ENCODE results near the gene LAMP2.
"Not testable (repeated sequence)": the region's sequence is repeated elsewhere in the genome, so short reads cannot be mapped to it uniquely, and the experiment has no call there.

LAMP2 gene

DNA sequence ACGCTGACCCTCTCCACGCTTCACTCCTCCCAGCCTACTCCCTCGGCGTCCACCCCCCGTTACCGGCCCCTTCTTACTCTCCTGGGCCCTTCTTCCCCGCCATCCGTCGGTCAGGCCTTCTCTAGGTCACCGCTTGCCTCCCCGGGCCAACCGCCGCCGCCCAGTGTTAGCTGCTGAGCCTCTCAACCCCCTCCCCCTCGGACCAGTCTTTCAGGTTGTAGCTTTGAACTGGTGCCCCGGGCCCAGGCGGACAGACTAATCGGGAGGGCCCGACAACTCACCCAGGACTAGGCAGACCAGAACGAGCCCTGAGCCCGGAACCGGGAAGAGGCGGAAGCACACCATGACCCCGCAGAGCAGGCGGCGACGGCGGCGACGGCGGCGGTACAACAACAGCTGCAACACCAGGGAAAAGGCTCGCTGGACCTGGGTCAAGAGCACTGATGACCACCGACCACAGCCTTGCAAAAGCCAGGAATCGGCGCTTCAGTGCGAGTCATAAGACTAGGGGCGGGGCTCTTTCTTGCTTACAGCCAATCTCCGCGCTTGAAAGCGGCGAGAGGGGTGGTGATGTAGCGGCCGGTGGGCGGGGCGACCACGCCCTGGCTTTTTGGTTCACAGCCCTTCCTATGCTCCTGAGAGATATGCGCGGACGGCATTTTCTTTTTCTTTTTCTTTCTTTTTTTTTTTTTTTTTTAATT lies at the start of gene LAMP2:
Gene LAMP2 (minus strand): TSS at position 472 of the 701 bp plus-strand sequence. CDS start 127 bp downstream, at position 345.
- peak; percentile 85 for DNase-seq

DNA sequence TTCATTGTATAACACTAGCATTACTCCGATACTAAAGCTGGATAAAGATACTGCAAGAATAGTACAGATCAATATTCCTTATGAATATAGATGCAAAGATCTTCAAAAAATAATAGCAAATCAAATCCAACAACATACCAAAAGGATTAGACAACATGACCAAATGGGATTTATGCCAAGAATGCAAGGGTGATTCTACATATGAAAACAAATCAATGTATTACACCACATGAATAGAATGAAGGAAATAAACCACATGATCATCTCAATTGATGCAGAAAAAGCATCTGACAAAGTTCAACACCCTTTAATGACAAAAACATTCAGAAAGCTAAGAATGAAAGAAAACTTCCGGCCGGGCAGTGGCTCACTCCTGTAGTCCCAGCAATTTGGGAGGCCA lies 48.8 kb upstream of the LAMP2 start:
- DNase-seq, result no peak

DNA sequence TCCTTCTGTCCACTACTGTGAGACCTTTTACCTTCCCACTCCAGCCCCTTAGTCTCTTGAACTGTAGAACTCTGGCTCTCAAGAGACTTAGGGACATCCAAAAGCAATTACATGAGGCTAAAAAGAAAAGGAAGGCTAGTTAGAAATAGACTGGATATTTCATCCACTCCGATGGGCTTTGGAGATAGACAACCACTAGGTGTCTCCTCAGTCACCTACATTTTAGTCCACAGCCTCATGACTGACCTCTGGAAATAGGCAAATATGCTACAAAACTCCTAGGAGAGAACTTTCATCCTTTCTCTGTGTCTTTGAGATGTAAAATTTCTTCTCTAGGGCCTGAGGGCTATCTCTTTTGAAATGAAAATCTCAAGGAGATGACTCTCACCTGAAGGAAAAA lies 45.1 kb upstream of the LAMP2 start:
- DNase-seq, result no peak

DNA sequence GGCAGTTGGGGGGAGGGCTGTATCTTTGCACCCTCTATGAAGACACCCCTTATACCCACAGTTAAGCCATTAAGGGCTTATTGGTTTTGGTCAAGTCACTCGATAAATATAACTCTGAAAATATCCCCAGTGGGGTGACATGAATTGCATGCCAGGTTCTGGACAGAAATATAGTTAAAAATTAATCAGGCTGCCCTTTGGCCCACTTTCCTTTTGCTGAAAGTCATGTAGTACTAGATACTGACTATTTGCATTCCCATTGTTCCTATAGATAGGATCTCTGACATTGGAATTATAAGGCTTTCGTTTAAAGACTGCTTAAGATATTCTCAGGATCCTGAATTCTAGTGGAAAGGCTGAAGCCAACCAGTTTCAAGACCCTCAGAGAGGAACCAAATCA lies 43.5 kb upstream of the LAMP2 start:
- DNase-seq, result no peak

DNA sequence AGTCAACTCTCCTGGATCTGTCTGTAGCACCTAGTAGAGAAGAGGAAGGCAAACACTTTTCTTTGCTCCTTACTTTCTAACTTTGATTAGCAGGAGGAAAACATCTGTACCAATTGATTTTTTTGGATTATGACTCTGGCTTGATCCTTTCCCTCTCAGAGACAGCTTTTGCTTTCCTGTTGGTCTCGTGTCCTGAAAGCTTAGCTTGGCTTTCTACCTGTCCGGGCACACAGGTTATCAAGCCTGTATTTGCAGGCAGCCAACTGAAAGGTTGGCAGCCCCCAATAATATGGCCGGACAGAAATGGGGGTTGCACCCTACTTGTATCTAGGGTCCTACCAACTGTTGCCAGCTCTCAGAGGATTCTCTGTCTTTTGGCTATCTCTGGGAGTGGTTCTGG lies 43.1 kb upstream of the LAMP2 start:
- DNase-seq, result no peak

DNA sequence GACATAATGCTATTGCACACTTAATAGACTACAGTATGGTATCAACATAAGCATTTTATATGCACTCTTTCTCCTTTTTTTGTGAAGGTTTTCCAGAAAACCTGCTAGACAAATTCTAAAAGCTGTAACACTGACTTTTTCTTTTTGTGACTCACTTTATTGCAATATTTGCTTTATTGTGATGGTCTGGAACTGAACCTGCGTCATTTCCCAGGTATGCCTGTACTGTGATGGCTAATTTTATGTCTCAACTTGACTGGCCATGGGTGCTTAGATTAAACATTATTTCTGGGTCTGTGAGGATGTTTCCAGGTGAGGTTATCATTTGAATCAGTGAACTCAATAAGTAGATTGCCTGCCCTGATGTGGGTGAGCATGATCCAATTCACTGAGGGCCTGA lies 35.5 kb upstream of the LAMP2 start:
- DNase-seq, result no peak

DNA sequence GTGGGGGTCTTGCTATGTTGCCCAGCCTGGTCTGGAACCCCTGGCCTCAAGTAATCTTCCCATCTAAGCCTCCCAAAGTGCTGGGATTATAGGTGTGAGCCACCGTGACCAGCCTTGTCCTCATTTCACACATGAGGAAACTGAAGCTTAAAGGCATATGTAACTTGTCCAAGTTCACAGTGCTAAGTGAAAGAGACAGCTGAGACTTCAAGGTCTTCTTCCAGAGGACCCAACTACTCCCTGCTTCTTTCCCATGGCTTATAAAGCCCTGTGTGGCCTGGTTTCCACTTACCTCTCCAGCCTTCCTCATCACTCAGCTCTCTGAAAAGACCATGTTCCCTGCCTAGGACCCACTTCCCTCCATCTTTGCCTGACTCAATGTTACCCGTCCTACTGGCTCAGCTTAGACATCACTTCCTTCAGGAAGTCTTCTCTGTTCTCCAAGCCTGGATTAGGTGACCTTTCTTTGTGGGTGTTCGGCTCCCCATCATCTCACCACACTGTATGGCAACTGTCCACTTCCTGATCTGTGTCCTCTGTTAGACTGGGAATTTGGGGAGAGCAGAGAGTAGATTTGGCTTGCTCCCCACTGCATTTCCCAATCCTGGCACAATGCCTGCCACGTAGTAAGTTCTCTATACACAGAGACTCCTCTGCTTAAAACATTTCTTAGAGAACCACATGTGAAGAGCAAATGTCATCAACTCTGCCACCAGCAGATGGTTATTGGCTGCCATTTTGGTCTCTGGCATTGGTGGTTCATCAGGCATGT lies 30.4 kb upstream of the LAMP2 start:
- DNase-seq, result no peak

DNA sequence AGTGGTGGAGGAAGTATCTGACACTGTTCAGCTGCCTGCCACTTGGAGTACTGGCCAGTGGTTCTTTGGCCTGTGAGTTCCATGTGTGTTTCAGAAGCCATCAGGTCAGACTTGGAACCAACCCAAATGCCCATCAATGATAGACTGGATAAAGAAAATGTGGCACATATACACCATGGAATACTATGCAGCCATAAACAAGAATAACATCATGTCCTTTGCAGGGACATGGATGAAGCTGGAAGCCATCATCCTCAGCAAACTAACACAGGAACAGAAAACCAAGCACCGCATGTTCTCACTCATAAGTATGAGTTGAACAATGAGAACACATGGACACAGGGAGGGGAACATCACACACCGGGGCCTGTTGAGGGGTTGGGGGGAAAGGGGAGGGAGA lies 21.0 kb upstream of the LAMP2 start:
- DNase-seq, result not testable (repeated sequence)

DNA sequence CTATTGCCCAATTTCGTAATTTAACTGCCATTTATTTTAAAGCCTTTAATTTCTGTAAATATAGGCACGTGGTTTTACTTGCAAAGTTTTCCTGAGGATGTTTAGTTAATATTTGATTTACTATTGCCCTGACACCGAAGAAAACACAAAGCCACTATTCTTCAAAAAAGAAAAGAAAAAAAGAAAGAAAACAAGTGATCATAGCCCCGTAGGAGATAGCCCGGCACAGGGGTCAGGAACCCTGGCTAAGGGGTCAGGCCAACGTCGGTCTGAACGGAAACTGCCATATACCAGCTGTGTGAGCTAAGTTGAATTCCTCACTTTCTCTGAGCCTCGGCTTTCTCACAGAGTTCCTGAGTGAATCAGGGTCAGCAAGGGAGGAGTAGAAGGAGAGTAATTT lies 17.7 kb upstream of the LAMP2 start:
- DNase-seq, result no peak

DNA sequence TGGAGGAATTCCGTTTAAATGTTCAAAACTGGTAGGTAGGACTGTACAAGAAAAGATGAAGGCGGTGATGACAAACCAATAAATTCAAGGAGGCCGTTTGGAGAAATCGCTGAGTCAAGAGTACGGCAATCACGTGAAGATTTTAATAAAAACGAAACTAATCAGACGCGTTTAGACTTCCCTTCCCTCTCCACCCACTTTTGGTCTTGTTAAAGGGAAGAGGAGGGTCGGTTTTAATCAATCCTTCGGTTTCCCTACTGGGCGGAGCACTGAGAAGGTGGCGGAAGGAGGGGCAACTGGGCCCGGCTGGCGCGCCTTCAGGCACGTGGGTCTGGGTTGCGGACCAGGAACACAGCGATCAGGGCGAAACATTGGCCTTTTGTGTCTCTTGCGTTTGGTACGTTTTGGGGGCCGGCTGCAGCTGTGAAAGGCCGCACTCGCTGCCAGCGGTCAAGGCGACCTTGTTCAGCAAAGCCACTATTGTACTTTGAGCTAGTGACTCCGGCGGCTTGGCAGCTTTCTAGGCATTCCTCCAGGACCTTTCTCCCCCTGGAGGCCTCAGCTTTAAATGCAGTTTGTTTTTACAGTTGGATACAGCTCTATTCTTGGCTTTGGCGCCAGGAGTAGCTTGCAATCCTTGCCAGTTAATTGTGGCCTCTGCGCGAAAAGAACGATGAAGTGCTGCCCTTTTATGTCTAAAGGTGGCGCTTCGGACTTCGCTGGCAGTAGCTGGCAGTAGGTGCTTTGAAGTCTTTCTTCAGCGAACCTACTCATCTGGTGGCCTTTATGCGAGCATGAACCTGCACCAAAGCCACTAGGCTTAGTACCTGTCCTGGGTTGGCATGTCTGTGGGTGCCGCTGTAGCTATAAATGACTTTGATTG lies 16.8 kb upstream of the LAMP2 start:
- peak; percentile 59 for DNase-seq

DNA sequence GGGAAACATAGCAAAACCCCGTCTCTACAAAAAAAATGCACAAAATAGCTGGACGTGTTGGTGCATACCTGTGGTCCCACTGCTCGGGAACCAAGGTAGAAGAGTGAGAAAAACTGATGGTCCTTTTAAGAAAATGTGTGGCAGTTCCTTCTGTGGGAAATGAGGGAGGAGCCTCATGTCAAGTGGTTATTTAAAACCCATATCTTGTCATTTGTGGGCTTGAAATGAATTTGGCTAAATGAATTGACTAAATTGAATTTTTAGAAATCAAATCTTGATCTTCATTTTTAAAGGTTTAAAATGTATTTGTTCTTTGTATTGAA lies 16.2 kb upstream of the LAMP2 start:
- DNase-seq, result no peak

DNA sequence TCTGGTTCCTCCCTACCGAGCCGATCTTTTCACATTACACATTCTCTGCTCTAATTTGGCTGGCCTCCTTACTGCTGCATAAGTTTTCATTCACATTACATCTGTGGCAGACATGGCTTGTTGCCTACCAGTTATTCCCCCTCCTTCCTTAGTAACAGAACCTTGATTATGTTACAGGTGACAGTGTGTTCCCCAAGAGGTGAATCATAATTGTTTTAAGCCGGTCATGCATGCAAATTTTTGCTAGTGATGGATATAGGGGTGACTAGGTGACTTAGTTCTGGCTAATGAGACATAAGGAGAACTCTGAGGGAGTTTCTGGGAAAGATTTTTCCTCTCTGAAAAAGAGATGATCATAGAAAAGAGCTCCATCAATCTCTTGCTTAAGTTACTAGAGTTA lies 8.4 kb upstream of the LAMP2 start:
- no peak for DNase-seq

DNA sequence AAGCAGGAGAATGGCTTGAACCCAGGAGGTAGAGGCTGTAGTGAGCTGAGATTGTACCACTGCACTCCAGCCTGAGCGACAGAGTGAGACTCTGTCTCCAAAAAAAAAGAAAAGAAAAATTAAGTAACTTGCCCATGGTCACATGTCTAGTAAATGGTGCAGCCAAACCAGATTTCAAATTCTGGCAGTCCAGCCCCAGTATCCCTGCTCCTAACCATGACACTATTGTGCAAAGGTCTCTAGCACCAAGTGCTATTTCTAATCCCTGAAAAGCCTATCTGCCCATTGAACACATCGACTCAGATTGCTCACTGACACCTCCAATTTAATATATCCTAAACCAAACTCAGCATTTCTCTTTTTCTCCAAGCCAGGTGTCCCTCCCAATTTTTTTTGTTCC lies 7.6 kb upstream of the LAMP2 start:
- DNase-seq, result no peak

DNA sequence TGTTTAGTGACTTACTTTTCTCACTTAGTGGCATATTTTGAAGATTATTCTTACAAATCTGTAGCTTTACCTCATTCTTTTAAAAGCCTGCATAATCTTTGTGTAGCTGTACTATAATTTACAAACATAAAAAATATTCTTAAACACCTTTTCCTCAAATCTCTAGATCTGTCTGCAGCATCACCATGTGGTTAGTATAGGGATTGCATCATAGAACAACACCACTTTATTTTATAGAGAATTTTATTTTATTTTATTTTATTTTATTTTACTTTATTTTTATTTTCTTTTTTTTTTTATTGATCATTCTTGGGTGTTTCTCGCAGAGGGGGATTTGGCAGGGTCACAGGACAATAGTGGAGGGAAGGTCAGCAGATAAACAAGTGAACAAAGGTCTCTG lies 6.4 kb upstream of the LAMP2 start:
- not testable (repeated sequence) for DNase-seq

DNA sequence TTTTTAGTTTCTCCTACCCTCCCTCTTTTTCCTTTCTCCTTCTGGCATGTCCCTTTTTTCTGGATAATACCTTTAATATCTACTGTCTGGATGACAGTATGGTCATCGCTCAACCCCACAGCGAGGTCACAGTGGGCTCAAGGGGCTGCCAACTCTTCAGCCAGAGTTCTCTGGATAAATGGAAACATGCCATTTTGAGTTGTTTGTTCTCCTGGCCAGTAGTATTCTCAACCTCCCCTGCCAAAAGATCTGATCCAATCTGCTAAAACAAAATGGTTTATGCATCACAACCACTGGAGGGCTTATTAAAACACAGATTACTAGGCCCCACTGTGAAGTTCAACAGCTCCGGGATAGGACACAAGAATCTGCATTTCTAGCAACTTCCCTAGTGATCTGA lies 5.0 kb upstream of the LAMP2 start:
- no peak for DNase-seq

DNA sequence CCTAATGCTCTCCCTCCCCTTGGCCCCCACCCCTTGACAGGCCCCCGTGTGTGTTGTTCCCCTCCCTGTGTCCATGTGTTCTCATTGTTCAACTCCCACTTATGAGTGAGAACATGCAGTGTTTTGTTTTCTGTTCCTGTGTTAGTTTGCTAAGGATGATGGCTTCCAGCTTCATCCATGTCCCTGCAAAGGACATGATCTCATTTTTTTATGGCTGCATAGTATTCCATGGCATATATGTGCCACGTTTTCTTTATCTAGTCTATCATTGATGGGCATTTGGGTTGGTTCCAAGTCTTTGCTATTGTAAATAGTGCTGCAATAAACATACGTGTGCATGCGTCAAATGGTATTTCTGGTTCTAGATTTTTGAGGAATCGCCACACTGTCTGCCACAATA lies 561 bp upstream of the LAMP2 start:
- not testable (repeated sequence) for DNase-seq

DNA sequence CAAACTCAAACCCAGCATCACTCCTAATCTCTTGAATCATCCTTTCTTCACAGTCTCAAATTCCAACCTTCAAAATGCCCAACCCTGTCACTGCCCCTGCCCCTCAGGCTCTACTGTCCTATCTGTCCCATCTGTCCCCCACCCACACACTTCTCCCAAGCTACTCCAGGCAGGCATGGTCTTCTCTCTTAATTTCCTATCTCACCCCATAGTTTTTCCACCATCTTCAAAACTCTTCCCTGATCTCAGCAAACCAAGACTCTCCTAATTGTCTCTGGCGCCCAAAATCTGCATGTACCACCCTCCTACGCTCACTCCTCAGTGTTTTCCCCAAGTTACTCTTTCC lies 644 bp downstream of the LAMP2 start:
- DNase-seq, result no peak

DNA sequence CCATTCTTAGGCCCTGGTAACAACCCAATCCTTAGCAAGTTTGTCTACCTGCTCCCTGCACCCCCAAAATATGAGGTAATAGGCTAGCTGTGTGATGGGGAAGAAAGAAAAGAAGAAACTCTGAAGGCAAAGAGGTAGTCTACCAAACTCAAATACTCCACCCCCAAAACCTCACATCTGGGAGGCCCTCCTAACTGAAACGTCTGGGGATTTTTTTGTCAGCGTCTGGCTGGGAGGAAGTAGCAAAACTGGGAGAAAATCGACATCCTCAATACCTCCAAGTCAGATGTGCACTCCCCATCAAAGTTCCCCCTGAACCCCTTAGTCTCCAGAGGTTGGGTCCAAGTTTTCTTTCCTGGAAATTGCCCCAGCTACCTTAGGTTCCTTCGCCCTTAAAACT lies 1.0 kb downstream of the LAMP2 start:
- no peak for DNase-seq

DNA sequence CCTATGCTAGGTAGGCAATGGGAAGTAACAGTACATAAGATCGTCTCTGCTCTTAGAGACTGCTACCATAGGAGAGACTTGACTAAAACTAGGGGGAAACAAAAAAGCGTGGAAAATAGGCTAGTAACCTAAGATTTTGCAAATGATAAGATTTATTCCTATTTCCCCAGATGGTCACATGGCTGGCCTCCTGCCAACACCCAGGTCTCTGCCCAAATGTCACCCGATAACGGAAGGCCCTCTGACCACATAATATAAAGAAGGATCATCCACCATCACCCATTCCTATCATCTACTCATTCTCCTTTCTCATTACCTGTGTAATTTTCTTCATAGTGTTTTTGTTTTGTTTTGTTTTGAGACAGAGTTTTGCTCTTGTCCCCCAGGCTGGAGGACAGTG lies 4.7 kb downstream of the LAMP2 start:
- DNase-seq, result no peak

DNA sequence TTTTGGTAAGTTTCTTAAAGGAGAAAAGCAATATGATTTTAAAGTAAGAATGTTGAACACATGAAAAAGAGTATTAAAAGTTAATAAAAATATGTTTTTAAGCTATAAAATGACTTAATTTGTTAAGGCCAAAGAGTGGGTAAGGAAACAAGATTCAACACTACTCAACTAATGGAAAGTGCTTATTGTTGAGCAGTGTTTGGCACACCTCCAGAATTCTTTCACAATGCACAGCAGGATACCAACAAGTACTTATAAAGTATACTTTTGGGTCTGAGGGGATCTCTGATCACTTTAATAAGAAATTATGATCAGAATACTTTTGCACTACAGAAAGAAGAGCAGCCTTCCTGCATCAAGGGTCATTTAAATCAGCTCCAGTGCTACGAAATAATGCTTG lies 5.9 kb downstream of the LAMP2 start:
- no peak for DNase-seq

DNA sequence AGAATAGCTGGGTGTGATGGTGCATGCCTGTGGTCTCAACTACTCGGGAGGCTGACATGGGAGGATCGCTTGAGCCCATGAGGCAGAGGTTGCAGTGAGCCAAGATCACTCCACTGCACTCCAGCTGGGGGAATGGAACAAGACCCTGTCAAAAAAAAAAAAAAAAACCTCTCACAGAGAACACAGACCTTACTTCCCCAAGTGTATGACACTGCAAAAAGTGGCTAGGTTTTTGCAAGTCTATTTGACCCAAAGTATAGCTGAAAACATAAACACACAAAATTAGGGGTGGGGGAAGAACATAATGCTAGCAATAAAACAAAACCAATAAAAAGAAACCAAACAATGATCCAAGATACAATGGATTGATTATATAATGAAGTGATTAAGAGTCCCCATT lies 6.7 kb downstream of the LAMP2 start:
- DNase-seq, result no peak

DNA sequence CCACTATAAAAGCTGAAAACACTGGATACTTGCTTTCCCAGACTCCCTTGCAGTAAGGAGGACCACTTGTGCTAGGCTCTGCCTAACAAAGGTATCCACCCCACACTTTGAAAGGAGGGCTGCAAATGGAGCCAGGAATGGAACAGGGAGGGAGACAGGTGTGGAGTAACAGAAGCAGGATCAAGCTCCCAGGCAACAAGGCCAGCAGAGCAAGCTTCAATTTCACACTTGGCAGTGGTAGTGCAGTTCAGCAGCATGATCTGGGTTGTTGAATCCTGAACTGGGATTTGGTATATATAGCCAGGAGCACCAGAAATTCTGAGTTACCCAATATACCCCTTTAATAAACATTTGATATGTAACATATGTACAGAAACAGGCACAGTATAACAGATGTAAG lies 9.8 kb downstream of the LAMP2 start:
- no peak for DNase-seq

DNA sequence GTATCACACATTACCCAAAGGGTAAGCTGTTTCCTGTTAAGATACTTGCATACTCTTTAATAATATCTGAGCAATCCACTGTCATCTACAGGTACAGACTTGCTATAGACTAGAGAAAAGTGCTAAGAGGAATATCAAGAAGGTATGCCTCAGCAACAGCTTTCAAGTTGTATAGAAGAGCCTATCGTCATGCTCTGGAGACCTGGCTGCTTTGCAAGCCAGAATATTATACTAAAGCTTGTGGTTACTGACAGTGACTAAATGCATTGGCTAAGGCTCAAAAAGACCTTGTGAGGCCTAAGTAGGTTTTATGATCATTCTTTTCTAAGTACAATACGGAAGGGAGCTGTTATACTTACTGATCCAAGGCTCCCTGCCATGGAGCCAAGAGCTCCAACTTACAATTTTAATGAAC lies 11.3 kb downstream of the LAMP2 start:
- no peak for DNase-seq

DNA sequence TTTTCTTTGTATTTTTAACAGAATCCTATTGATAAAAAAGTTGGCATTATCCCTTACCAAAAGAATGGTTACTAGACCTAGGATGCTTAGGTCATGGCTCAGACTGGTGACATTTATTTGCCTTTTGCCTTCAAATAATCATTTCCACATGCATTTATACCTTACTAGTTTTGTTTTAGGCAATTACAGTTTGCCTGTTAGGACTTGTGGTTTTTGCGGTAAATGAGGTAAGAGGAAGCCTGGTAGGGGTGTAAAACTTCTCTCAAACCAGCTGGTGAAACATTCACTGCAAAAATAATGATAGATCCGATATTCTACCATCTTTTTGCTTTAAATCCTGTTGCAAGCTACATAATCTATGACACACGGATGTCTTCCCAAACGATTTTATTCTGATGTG lies 12.1 kb downstream of the LAMP2 start:
- no peak for DNase-seq
